Fibroblast of skin of abdomen (primary cell): ENCODE data around the gene ABCC1.

Source experiments
- DNase-seq: peaks from one replicate; pipeline ENCODE4 v3.0.0-alpha.2; 2013

ABCC1 gene

DNA sequence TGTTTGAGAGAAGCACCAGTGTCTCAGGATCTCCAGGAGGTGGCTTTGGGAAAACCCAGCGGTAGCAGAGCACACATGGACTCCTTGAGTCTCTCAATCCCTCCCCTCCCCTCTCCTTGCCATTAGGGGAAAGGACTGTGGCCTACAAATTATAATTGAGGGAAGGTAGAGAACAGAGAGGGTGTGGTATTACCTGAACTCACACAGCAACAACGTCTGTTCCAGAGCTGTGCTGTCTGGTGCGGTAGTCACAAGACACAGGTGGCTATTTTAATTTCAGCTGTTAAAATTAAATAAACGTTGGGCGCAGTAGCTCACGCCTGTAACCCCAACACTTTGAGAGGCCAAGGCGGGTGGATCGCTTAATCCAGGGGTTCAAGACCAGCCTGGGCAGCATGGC lies 163.7 kb downstream of the ABCC1 start:
- no peak for DNase-seq

DNA sequence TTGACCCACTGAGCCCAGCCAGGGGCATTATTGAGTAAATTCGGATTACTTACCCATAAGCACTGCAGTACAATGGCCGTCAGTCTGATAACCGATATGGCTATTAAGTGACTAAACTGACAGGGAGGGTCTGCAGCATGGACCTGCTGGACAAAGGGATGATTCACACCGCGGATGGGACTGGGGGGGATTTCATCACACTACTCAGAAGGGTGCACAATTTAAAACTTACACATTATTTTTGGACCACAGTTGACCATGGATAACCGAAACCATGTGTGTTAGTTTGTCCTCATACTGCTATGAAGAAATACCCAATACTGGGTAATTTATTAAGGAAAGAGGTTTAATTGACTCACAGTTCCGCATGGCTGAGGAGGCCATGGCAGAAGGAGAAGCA lies 167.4 kb downstream of the ABCC1 start:
- no peak for DNase-seq

DNA sequence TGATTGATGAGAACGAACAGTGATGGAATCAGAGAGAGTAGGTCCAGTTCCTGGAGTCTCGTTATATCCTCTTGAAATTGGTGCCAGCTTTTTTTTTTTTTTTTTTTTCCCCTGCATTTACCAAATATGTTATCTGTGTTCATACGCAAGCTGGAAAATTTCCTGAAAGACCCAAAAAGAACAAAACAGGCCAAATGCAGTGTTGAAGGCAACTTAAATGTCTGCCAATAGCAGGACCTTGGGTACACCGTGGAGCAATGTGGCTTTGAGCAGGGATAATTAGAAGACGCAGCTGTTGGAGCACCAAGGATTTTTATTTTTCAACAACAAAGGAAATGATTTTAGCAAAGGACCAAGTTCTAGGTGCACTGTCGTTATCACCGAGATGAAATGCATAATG lies 168.9 kb downstream of the ABCC1 start:
- DNase-seq: no peak

DNA sequence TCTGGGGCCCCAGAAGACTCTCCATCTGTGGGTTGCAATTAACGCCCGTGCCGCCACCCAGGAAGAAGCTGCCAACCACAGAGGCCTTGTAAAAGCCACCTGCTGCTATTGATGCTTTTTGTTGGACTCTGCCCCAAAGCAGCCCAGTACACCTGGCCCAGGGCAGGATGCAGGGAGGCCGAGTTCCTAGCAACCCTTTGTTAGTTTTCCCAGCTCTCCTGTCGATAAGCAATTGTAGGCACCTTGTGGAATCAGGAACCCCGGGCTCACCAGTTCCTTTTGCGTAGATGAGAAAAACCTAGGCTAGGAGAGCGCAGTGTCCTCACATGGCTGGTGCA lies 170.6 kb downstream of the ABCC1 start:
- DNase-seq: no peak

DNA sequence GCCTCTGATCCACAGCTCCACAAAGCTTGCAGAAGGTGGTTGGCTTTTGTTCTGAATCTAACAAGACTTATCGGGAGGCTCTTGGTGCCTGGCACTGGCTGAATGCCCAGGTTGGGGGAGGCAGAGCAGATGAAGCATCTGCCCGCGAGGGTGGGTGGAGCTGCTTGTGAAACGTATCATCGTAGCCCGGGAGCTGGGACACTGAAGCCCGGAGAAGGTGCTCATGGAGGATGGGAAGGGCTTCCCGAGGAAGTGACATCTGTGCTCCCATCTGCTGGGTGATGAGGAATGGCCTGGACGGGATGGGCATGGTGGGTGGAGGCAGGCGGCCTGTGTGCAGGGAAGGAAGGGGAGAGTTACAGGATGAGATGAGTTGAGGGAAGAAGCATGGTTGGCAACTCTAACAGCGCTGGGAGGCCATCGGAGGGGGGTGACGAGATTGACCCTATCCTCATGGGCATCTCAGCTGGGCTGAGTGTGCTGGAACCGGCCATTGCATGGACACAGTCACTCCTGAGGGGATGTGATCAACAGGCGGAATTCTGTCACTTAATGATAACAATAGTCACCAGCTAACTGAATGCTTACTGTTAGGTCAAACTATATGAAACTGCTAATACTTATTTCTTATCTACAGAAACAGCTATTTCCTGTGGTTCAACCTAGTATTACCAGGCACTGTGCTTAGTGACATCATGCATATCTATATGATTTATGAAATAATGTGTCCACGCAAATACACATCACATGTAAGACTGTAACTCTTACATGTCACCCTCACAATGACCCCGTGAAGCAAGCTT lies 171.2 kb downstream of the ABCC1 start:
- no peak for DNase-seq

DNA sequence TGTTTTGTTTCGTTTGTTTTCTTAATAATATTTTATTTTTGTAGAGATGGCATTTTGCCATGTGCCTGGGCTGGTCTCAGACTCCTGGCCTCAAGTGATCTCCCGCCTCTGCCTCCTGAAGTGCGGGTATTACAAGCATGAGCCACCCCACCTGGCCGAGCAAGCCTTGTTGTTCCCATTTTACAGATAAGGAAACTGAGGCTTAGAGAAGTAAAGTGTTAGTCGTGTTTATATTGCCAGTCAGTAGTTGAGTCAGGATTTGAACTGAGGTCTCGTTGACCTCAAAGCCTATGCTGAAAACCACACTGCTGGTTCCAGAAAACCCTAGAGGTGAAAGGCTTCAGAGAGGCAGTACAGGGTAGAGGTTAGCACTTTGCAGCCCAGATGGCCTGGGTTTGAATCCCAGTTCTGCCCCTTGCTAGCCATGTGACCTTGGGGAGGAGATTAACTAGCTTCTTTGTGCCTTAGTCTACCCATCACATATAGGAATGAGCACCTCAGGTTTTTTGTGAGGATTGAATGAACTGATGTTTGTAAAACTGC lies 171.8 kb downstream of the ABCC1 start:
- DNase-seq: no peak

DNA sequence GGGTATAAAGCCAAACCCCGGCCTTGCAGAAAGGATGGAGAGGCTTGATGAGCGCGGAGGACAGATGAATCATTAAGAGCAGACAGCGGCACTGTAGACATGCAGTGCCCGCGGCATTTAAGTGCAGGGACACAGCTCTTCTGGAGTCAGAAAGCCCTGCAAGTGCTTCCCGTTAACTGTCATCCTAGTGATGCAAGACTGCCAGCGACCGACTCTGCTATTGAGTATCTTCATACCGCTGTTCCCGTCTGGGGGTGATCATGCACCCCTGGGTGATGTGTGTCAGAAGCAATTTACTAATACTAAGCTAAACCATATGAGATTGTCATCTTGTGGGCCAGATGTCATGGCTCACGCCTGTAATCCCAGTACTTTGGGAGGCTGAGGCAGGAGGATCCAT lies 172.8 kb downstream of the ABCC1 start:
- DNase-seq: no peak

DNA sequence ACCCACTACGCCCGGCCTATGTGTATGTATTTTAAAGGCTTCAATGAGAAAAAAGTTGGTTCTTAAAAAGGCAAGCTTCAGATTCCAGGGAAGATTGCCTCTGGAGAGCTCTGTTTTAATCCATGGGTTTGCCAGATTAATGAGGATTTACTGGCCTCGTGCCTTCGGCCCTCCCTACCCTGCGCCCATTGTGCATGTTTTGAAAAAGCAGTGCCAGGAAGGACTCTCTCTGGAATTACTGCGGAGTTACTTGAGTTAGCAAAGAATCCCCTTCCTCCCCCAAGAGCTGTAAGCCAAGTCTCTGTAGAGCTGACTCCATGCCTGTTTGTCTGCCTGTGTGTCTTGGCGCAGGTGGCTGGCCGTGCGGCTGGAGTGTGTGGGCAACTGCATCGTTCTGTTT lies 175.0 kb downstream of the ABCC1 start:
- DNase-seq: no peak

DNA sequence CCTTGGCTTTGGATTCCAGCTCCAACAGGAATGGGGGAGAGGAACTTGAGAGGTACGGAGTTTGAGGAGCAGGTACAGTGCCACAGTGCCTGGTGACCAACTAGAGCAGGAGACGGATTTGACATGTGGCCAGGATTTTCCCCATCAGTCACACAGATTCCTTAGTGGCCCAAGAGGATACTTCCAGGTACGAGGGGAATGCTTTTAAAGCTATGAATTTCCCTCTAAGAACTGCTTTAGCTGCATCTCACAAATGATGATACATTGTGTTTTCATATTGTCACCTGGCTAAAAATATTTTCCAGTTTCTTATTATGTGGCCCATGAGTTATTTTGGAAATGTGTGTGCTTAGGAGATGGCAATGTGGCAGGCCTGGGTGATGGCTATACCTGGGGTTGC lies 175.6 kb downstream of the ABCC1 start:
- DNase-seq: no peak

DNA sequence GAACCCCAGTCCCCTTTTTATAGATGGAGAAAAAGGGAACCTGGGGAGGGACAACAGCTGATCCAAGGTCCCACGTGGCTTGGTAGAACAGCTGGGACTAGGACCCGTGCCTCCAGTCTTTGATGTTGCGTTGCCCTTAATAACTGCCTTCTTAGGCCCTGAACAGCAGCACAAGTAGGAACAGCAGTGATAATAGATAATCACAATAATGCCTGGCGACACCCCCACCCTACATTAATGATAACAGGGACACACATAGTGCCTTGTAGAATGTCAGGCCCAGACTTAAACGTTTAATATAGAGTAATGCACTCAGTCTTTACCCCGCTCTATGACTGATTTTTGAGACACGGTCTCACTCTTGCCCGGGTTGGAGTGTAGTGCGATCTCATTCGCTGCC lies 177.5 kb downstream of the ABCC1 start:
- no peak for DNase-seq

DNA sequence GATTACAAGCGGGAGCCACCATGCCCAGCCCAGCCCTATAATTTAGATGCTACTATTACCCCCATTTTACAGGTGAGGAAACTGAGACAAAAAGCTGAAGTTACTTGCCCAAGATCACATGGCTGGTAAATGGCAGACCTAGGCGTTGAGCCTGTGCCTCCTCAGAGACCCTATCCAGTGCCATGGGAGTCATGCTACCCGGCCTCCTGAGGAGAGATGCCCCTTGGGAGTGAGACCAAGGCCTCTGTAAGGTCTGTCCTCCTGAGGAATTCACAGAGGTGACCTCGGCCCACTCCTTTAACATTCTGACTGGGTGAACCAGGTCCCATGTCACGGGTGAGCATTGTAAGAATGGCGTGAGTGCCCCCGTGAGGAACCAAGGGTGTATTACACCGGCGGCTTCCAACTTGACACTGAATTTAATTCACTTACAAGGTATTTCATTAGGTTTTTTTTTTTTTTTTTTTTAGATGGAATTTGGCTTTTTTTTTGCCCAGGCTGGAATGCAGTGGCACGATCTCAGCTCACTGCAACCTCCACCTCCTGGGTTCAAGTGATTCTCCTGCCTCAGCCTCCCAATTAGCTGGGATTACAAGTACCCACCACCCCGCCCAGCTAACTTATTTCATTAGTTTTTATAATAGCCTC lies 178.2 kb downstream of the ABCC1 start:
- peak; percentile 67 for DNase-seq

DNA sequence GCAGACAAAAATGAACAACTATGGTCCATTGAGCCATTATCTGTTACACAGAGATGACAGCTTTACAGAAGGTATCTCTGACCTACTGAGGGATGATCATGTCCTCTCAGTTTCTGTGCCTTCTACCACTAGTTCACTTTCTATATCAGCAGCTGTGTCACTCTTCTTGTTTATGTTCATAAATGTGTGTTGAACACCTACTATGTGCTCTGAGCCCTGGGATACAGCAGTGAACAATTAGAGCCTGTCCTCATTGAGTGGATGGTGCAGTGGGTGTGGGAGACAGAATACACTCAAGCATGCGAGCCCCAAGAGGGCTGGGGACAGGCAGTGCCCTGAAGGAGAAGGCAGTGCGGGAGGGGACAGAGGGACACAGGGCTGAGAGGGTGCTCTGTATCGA lies 181.8 kb downstream of the ABCC1 start:
- DNase-seq: no peak

DNA sequence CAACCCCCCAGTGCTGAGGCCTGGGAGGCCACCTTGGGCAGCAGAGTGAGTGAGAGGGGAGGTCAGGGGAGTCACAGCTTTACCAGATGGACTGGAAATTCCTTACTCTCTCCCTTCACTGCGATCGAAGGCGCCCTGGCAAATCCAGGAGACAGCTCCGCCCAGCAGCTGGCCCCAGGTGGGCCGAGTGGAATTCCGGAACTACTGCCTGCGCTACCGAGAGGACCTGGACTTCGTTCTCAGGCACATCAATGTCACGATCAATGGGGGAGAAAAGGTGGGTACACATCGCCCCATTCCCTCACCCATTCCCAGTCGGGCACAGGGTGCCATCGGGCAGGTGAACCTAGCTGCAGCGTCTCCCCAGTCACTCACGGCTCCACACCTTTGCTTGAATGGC lies 182.2 kb downstream of the ABCC1 start:
- DNase-seq: no peak

DNA sequence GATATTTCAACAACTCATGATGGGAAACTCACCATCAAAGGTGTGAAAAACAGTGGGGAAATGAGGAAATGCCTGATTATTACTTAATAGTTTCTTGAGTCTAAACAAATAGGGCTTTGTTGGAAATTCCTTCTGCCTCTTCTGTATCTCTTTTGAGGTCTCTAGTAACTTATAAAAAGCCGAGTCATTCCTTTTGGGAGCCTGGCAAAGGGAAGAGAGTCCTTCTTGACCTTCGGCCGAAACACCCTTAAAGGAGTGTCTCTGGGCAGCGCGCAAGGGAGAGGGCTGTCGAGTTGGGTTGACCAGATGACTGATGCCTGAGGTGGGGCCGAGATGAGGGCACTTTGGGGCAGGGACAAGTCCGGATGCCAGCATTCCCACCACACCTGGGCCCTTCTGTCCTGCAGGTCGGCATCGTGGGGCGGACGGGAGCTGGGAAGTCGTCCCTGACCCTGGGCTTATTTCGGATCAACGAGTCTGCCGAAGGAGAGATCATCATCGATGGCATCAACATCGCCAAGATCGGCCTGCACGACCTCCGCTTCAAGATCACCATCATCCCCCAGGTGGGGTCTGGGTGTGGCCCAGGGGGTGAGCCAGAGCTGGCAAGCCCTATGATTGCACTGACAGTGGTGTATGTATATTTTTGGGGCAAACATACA lies 184.7 kb downstream of the ABCC1 start:
- DNase-seq: no peak

DNA sequence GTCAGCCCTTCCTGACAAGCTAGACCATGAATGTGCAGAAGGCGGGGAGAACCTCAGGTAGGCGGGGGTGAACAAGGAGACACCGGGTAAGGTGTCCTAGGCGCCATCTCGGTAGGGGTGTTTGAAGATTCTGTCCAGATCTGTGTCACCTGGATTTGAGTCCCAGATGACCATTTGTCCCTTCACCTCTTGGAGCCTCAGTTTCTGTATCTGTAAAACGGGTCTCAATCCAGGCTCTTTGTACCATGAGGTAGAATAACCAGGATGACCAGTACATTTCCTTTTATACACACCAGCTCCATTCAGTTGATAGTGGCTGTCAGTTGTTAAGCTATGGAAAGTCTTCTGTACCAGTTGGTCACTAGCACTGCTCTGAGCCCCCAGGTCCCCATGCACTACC lies 187.2 kb downstream of the ABCC1 start:
- DNase-seq: no peak

DNA sequence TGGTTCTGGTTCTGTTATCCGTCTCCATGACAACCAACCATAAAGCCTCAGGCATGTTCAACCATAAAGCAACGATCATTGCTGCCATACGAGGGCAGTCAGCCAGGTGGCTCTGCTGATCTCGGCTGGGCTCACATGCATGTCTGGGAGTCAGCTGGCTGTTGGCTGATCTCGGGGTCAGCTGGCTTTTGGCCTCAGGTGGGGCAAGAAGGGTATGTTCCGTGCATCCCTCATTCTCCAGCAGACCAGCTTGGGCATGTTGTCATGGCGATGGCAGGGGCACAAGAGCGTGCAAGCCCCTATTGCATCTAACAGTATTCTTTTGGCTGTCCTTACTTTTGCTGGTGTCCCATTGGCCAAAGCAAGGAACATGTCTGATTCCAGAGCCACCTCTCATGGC lies 187.7 kb downstream of the ABCC1 start:
- DNase-seq: no peak

DNA sequence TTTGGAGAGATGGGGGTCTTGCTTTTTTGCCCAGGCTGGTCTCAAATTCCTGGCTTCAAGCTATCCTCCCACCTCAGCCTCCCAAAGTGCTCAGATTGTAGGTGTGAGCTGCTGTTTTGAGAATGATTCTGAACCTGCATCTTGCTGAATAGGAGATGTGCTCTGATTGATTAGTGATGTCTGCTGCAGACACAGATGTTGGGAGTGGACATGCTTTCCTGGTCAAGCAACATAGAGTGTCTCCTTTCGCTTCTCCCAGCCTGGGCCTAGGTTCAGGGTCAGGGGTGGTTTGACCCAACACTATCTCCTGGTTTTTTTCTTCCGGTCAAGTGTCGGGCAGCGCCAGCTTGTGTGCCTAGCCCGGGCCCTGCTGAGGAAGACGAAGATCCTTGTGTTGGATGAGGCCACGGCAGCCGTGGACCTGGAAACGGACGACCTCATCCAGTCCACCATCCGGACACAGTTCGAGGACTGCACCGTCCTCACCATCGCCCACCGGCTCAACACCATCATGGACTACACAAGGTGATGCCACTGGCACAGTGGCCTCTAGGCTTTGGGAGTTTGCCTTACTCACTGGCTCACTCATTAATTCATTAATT lies 188.7 kb downstream of the ABCC1 start:
- DNase-seq: no peak

DNA sequence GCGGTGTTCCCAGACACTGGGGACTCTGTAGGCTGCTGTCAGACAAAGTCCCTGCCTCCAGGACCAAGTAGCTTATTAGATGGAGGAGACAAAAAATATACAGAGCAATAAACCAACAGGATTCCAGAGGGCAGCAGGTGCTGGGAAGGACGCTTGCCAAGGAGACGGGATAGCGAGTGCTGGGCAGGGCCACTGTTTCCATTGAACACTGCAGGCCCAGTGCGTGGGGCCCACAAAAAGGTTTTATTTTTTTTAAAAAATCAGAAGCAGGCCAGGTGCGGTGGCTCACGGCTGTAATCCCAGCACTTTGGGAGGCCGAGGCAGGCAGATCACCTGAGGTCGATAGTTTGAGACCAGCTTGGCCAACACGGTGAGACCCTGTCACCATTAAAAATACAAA lies 189.6 kb downstream of the ABCC1 start:
- no peak for DNase-seq

DNA sequence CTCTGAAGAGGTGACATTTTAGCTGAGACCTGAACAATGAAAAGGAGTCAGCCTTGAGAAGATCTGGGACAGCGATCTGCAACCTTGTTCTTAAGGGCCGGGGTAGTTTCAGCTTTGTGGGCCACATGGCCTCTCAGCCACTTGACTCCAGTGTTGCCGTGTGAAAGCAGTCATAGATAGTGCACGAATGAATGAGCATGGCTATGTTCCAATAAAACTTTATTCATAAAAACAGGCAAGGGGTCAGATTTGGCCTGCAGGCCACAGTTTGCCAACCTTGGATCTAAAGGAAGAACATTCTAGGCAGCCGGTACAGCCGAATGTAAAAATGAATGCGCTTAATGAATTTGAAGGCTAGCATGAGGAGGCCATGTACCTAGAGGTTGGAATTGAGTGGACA lies 190.4 kb downstream of the ABCC1 start:
- no peak for DNase-seq

DNA sequence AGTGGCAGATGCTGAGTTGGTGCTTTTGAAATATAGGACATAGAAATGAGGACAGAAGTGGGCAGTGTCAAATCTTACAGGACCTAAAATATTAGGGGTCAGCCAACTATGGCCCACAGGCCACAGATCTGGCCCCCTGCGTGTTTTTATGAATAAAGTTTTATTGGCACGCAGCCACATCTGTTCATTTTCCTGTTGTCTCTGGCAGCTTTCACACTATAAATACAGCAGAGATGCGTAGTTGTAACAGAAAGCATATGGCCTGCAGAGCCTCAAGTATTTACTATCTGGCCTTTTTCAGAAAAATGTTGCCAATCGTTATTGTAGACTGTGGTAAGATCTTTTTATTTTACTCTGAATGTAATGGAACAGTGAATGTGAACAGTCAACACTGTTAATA lies 191.1 kb downstream of the ABCC1 start:
- no peak for DNase-seq

DNA sequence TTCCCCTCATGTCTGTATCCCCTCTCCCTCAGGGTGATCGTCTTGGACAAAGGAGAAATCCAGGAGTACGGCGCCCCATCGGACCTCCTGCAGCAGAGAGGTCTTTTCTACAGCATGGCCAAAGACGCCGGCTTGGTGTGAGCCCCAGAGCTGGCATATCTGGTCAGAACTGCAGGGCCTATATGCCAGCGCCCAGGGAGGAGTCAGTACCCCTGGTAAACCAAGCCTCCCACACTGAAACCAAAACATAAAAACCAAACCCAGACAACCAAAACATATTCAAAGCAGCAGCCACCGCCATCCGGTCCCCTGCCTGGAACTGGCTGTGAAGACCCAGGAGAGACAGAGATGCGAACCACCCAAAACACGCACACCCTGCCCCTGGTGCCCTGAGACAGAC lies 191.7 kb downstream of the ABCC1 start:
- DNase-seq: no peak

DNA sequence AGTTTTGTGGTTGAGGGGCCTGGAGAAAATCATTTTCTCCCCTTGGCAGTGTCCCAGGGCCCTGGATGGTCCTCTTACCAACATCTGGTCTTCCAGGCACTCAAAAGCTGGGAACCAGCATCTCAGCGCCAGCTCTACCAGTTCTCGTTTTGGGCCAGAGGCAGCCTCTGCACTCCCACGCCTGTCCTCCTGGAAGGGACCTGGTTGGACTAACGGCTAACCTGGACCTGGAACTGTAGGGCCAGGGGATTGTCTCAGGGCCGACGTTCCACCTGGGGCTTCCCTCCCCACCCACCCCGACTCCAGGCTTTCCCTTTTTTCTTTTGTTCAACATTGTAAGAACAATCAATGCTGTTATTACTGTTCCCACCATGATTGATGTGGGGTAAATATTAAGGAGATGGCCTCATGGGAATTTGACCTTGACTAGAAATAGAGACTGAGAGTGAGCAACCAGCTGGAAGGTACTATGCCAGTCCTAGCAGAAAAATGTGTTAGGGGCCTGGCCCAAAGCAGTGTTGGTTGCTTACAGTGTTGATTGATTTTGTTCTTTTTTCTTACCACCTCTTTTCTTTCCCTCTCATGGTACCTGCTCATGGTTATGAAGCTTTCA lies 192.5 kb downstream of the ABCC1 start:
- DNase-seq: no peak
